Lung (tissue), 12 donors: ENCODE measurements around the gene PYGM. TPM values are rescaled to one million over a fixed set of nuclear protein-coding genes. Genes with fewer than 3 reads are reported as not detected.

Experiments used
- ATAC-seq: fragments of 200-7000 bp; cut with Tn5 transposase; one replicate; pipeline ENCODE4 v1.9.1; 2020; ENCODE audit warnings: moderate number of reproducible peaks; ENCODE audit not compliant: insufficient read depth, low FRiP score
- DNase-seq, 3 donors: peaks; one replicate each; pipeline ENCODE4 v3.0.0-alpha.2; 2013 to 2017
- H3K27ac ChIP-seq, 2 donors: one replicate each; pipeline ENCODE4 v1.5.1; 2013; ENCODE audit warnings: mild to moderate bottlenecking in 2 of 2, moderate library complexity in 2 of 2, control low read depth in 1 of 2, inconsistent platforms in 1 of 2, low read depth in 1 of 2, low read length in 1 of 2
- H3K27me3 ChIP-seq, 3 donors: one replicate each; pipeline ENCODE4 v1.5.1; 2013; ENCODE audit warnings: low read length in 2 of 3; ENCODE audit not compliant: control insufficient read depth in 3 of 3, insufficient read depth in 3 of 3
- H3K36me3 ChIP-seq, 4 donors: one replicate each; pipeline ENCODE4 v1.5.1; 2013; ENCODE audit warnings: low read length in 4 of 4, mild to moderate bottlenecking in 1 of 4, moderate library complexity in 1 of 4; ENCODE audit not compliant: control insufficient read depth in 4 of 4, insufficient read depth in 4 of 4
- H3K4me1 ChIP-seq, 5 donors: one replicate each; pipeline ENCODE4 v1.5.1; 2013; ENCODE audit warnings: low read length in 5 of 5, mild to moderate bottlenecking in 2 of 5, moderate library complexity in 1 of 5; ENCODE audit not compliant: control insufficient read depth in 5 of 5, insufficient read depth in 5 of 5
- H3K4me3 ChIP-seq: one replicate; pipeline ENCODE4 v1.5.1; 2013; ENCODE audit warnings: mild to moderate bottlenecking, control low read depth, moderate library complexity
- H3K9ac ChIP-seq, 2 donors: one replicate each; pipeline ENCODE4 v1.5.1; 2013; ENCODE audit warnings: low read length in 2 of 2, control low read depth in 1 of 2; ENCODE audit not compliant: insufficient read depth in 1 of 2
- H3K9me3 ChIP-seq, 4 donors: one replicate each; pipeline ENCODE4 v1.5.1; 2013; ENCODE audit warnings: low read length in 3 of 4, mild to moderate bottlenecking in 1 of 4, moderate library complexity in 1 of 4; ENCODE audit not compliant: control insufficient read depth in 4 of 4, insufficient read depth in 3 of 4
- WGBS, 2 donors: extraction: QIAGEN DNeasy Blood & Tissue Kit; methylation state at CpG; one replicate each; pipeline ENCODE4 v1.1.7; 2013; 5-methylcytosine and 5-hydroxymethylcytosine counted together
- polyA plus RNA-seq, 2 donors: library from polyadenylated mRNA; stranded (reverse); fragments of 200-250 nt; gene quantifications; one replicate each; pipeline ENCODE4 v1.2.1, GENCODE V29; 2013
- total RNA-seq, 2 donors: library from RNA; depleted of rRNA in 1 of 2; stranded (reverse); fragments of >200 nt in 1 of 2; gene quantifications; one replicate each; pipeline ENCODE4 v1.2.1, GENCODE V29; 2014 to 2021
- TF ChIP-seq, protein P1 (sequence below): IDR thresholded peaks from 2 replicates; pipeline ENCODE4 v1.5.1; 2012; ENCODE audit warnings: mild to moderate bottlenecking; ENCODE audit errors: control extremely low read depth, extremely low read depth
- donor health status: control.
- donor health status: control.
- donor health status: Bipolar disorder and iron deficiency.
- donor health status: healthy.
- donor health status: DM: yes; HTN: yes; CAD: no.

Gene PYGM
- total and polyA plus RNA-seq, 4 donors = 1.2 to 3.8 (median 2.5) TPM

DNA sequence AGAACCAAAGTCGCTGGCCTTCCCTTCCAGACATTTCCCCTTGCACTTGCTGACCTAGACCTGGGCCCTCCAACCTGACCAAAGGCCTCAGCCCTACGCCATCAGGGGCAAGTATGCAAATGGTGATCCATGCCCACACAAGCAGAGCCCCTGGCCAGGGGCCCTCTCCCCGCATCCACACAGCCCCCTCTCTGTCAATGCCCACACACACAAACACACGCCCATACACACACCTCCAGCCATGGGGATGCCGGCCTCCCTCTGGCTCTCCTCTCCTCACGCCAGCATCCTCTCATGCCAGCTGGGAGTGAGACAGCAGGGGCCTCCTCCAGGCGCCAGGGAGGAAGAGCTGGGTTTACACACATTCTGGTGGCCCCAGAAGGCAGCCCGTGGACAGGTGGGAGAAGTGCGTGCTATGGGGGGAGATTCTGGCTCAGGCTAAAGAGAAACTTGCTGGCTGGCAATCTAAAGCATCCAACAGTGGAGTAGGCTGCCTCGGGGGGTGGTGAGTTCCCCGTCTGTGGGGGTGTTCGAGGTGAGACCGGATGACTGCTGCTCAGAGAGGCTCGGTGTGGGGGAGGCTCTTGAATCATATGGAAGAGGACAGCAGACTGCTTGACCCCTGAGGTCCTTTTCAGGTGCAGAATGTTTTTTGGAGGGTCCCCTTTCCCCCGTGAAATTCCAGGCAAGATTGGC lies 41.5 kb downstream of the PYGM start:
- H3K27me3 ChIP-seq = peaks cover 19 to 76% (median 53%) of the 10 kb centered on the region in 3 donors
- H3K4me1 ChIP-seq = peaks cover 0 to 6% (median 0%) of the 10 kb centered on the region in 5 donors
- 72 to 75% methylated on average over 15 of the region's 15 CpGs for WGBS, 2 donors
- TF ChIP-seq, protein P1, sequence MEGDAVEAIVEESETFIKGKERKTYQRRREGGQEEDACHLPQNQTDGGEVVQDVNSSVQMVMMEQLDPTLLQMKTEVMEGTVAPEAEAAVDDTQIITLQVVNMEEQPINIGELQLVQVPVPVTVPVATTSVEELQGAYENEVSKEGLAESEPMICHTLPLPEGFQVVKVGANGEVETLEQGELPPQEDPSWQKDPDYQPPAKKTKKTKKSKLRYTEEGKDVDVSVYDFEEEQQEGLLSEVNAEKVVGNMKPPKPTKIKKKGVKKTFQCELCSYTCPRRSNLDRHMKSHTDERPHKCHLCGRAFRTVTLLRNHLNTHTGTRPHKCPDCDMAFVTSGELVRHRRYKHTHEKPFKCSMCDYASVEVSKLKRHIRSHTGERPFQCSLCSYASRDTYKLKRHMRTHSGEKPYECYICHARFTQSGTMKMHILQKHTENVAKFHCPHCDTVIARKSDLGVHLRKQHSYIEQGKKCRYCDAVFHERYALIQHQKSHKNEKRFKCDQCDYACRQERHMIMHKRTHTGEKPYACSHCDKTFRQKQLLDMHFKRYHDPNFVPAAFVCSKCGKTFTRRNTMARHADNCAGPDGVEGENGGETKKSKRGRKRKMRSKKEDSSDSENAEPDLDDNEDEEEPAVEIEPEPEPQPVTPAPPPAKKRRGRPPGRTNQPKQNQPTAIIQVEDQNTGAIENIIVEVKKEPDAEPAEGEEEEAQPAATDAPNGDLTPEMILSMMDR = no peak
- DNase-seq (no peak), ATAC-seq (no peak)
- no peak overlapping the region for H3K27ac ChIP-seq
- no peaks in the 10 kb centered on the region for H3K36me3 ChIP-seq
- H3K4me3 ChIP-seq = no peak overlapping the region
- no peak overlapping the region for H3K9ac ChIP-seq
- H3K9me3 ChIP-seq = no peaks in the 10 kb centered on the region

DNA sequence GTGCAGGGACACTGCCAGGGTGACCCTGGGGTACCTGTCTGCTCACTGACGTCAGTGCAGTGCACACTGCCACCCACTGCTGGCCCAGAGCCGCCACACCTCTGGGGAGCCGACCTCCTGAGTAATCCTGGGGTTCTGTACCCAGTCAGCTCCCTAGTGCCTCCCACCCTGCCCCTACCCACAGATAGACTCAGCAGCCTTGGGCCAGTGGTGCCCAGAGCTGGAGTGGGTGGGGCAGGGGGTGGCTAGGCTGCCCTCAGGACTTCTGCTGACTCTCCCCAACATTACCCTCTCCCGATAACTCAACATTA lies 42.6 kb downstream of the PYGM start:
- H3K27me3 ChIP-seq = peaks cover 23 to 77% (median 51%) of the 10 kb centered on the region in 3 donors
- DNase-seq = no peak
- H3K9me3 ChIP-seq = no peaks in the 10 kb centered on the region
- no peak overlapping the region for H3K27ac ChIP-seq
- no peak for ATAC-seq
- TF ChIP-seq, protein P1 = no peak
- H3K9ac ChIP-seq = no peak overlapping the region
- no peak overlapping the region for H3K4me3 ChIP-seq
- H3K36me3 ChIP-seq = no peaks in the 10 kb centered on the region
- WGBS, 2 donors = 68 to 82% methylated on average over 3 to 4 of the region's 4 CpGs
- peaks cover 0 to 14% (median 0%) of the 10 kb centered on the region in 5 donors for H3K4me1 ChIP-seq

DNA sequence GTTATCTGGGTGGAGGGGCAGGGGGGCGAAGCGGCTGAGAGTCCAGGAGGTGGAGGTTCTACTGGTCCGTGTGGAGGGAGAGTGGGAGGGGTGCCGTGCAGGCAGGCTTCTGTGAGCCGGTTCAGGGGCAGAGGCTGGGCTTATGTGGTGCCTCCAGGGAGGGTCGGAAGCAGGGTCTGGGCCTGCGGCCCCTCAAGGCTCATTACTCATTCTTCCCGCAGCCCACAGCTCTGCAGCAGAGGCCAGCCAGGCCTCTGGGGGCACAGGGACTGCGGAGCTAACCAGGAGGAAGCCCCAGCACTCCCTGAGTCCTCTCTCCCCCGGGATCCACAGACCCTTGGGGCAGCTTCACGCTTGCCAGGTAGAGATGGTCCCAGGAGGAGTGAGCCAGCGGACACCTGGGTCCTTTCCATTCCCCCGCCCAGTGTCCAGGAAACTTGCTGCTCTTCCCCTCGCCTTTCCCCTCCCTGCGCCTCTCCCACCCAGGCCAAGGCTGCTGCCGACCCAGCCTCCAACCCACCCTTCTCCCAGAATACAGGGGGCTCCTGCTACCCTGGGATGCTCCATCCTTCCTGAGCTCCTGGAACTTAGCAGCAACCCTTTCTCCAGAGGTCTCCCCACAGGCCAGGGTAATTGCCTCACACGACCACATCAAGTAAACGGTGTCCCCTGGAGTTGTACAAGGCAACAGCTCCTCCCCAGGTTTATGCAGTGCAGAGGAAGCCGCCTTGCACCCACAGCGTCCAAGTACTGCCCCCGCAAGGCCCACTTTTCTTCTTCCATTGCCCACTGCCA lies 43.1 kb downstream of the PYGM start:
- Histone ChIP-seq H3K9ac (no peak overlapping the region), H3K4me3 (no peak overlapping the region), H3K27me3 (peaks cover 23 to 77% (median 52%) of the 10 kb centered on the region in 3 donors), H3K4me1 (peaks cover 0 to 16% (median 0%) of the 10 kb centered on the region in 5 donors), H3K27ac (no peak overlapping the region), H3K9me3 (no peaks in the 10 kb centered on the region), H3K36me3 (no peaks in the 10 kb centered on the region)
- no peak for DNase-seq
- WGBS, 2 donors = 41 to 46% methylated on average over 20 to 21 of the region's 21 CpGs
- ATAC-seq = no peak
- TF ChIP-seq, protein P1 = no peak
